COLO668 (cell line): ENCODE results near the gene COL7A1.
A peak's percentile ranks its signal among the peaks of the same experiment; 100 is the strongest.

Experiments
- DNase-seq: peaks from one replicate; lab custom pipeline; 2025; ENCODE audit not compliant: unreplicated experiment; lab: John Stamatoyannopoulos, UW

Gene COL7A1

GRCh38 chr3:48595075-48595525 lies at the start of gene COL7A1:
COL7A1 (minus strand) TSS chr3:48595329; CDS start chr3:48595159, 170 bp downstream.
- peak; percentile 21 for DNase-seq

DNA sequence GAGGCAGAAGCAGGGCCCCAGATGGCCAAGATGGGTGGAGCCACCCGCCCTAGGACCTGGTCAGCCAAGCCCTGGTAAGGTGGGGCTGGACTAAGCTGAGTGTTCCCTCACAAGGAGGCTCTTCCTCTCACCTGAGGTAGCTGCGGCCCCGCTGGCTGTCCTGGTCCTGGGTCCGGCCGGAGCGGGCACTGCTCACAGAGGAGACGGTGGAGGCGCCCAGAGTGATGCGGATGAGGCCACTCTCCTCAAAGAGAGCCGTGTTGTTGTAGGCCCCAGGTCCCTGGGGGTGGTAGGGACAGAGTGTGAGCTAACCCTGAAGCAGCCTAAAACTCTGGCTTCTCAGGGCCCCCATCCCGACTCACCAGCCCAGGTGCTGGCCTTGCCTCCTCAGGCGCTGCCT lies 47.5 kb upstream of the COL7A1 start:
- no peak for DNase-seq

GRCh38 chr3:48641396-48641795 lies 46.3 kb upstream of the COL7A1 start:
- DNase-seq = no peak

DNA sequence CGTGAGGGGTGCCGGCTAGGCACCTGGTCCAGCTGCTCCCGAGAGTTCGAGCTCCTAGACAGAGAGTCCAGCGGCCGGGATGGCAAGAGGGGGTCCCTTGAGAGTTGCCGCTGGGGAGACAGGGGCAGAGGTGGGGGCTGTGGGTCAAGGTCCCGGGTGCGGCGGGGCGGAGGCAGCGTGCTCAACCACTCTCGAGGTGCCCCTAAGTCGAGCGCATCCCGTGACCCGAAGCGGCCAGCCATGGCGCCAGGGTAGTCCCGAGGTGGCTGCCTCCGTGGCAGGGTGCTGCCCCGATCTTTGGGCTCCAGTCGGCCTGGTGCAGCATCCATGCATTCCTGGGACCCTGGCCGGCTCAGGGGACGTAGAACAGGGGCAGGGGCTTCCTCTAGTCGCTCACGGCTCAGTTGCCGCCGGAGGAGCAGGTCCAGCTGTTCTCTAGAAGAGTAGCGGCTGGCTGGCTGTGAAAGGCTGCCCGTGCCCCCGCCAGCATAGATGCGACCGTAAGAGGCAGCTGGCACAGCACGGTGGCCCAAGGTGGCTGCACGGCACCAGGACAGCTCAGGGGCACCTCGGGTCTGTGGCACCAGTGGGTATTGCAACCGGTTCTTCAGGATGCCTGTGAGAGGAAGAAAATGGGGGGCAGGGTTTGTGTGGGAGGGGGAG lies 44.9 kb upstream of the COL7A1 start:
- no peak for DNase-seq

- DNase-seq = no peak
Observed at GRCh38 chr3:48637305-48637704, 42.2 kb upstream of the COL7A1 start.

DNA sequence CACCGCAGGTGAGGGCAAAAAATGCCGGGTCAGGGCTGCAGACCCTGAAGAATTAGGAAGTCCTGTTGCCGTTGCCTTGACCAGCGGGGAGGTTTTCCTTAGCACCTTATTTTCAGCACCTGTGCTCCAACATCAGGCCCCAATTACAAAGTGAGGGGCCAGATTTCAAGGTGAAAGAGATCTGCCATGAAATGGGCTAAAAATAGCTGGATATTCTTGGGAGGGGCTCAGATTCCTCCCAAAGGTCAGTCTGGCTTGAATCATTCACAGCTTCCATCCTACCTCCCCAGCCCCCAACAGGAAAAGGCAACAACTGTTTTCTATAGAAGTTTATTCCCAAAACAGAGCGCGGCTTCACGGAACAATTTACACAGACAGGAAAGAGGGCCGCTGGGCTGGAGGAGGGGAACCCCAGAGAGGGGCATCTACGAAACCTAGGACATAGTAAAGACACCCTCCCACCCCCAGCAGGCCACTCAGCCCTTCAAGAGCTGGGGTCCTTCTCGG lies 41.1 kb upstream of the COL7A1 start:
- DNase-seq = no peak

- peak; percentile 95 for DNase-seq
Observed at GRCh38 chr3:48635222-48636021, 40.3 kb upstream of the COL7A1 start, which contains the start of gene SLC26A6. SLC26A6 (minus strand) TSS chr3:48635461; CDS start chr3:48635393, 68 bp downstream.

GRCh38 chr3:48634661-48635221 lies 39.6 kb upstream of the COL7A1 start:
- DNase-seq = peak; percentile 37

- no peak for DNase-seq
Observed at GRCh38 chr3:48633743-48634142, 38.6 kb upstream of the COL7A1 start.

DNA sequence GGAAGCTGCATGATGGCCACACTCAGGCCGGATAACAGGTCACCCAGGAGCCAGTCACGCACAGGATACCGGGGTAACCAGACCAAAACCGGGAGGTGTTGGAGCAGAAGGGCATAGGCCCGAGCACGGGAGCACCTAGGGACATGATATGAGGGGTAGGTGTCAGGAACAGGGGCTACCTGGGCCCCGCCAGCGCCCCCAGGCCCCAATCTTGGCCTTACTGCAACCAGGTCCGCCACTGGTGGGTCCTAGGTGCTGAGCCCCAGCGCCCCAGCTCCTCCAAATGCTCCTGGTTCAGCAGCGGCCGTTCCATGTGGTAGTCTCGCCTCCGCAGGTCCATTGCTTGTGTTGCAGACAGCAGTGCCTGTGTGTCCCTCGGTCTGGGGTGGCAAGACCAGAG lies 38.1 kb upstream of the COL7A1 start:
- DNase-seq = no peak

- DNase-seq = no peak
Observed at GRCh38 chr3:48631516-48632448, 36.7 kb upstream of the COL7A1 start.

DNA sequence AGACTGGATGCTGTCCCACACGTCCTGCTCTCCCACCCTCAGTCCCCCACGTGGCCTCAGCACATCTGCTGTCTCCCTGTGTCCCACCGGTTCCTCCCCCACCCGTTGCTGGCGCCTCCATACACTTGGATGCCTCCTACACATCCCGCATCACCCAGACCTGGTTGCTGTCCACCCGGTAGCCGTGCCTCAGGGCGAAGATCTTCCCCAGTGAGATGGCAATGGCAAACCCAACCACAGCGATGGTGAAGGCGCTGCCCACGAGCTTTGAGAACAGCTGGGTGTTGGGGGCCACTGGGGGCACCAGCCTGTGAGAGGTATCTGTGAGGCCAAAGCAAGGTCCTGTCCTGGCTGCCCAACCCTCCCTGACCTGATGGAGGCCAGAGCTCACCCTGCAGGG lies 35.7 kb upstream of the COL7A1 start:
- no peak for DNase-seq

GRCh38 chr3:48630407-48630806 lies 35.3 kb upstream of the COL7A1 start:
- DNase-seq = no peak

DNA sequence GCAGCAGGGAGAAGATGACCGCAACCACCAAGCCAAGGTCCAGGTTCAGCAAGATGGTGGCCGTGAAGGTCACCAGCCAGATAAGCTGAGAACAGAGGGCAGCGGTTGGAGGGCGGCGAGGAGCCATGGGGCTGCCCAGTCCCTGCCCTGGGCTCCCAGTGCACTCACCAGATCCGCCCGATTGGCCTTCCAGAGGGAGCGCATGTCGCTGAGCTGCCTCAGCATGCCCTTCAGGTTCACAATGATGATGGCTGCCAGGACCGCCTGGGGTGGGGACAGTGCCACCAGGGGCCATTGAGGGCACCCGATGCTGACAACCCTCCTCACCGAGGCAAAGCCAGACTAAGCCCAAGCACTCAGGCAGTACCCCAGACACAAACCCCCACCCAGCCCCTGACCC lies 34.8 kb upstream of the COL7A1 start:
- no peak for DNase-seq

GRCh38 chr3:48628277-48629017 lies 33.3 kb upstream of the COL7A1 start:
- no peak for DNase-seq

DNA sequence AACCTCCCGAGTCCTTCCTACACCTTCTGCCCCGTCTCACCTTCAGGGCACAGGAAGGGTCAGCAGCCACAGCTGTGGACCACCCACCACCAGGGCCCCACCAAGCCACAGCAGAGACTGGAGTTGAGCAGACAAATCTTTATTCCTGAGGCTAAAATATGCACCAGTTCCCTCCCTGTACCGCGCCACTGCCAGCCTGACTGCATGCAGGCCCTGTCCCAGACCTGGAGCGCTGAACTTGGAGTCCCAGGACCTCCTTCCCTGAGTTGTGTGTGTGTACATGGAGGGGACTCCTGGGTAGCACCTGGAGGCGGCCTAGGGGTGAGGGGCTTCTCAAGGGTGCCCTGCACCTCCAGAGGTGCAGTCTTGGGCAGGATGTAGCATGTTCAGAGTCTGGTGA lies 30.5 kb upstream of the COL7A1 start:
- DNase-seq = no peak

DNA sequence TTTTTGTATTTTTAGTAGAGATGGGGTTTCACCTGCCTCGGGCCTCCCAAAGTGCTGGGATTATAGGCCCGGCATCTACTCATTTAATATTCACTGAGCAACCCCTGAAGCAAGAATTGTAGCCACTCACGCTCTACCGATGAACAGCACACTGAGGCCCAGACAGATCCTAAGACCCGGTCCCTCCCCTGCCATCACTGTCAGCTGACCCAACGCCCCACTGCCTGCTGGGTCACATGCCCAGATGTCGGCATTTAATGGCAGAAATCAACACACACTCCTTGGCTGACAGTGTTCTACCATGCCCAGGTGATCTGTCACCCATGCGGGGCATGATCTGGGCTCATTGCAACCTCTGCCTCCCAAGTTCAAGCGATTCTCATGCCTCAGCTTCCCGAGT lies 29.6 kb upstream of the COL7A1 start:
- DNase-seq = peak; percentile 2

- DNase-seq = peak; percentile 46
Observed at GRCh38 chr3:48623851-48624547, 28.9 kb upstream of the COL7A1 start.

DNA sequence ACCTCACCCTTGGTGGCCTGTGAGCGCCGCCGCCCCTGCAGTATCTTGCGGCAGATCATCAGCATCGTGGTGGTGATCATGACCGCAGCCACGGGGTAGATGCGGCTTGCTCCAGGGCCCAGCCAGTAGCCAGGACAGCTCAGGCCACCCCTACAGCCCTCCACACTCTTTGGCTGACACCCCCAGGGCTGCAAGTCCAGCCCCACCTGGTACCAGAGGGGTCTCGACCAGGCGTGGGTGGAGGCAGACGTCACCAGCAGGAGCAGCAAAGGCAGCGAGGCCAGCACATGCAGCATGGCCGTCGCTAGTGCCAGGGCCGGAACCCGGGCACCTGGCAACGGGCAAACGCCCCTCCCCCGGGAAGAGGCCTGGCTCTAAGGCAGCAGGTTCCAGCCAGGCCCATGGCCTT lies 26.3 kb upstream of the COL7A1 start, which contains the start of gene TMEM89:
TMEM89 (minus strand) TSS at position 309 of the 409 bp plus-strand sequence; CDS start at position 296, 13 bp downstream.
- DNase-seq = no peak
